Activated gamma-delta T cell treated with Interleukin-2 at 50 U/mL for 16 hours (primary cell): Measurements from ENCODE around the gene CFAP157.

Experiments used
- DNase-seq: peaks from one replicate; pipeline ENCODE4 v3.0.0-alpha.2; 2020

The CFAP157 gene

DNA sequence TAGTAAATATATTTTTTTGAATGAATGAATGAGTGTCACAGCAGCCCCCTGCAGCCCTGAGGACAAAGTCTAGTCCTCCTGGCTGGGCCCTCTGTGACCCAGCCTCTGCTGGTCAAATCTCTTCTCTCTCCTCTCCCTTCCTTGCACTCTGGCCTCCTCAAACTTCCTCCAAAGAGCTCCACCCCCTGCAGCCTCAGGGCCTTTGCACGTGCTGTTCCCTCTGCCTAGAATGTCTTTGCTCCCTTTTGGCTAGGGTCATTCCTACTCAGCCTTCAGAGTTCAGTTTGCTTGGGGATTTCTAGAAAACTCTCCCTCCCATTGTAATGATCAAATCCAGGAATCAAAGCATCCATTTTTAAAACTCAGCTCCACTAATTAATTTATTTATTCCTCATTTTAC is 58.6 kb downstream of the CFAP157 start:
- no peak for DNase-seq
